Measurements from ENCODE around the gene C12orf56.

DNA sequence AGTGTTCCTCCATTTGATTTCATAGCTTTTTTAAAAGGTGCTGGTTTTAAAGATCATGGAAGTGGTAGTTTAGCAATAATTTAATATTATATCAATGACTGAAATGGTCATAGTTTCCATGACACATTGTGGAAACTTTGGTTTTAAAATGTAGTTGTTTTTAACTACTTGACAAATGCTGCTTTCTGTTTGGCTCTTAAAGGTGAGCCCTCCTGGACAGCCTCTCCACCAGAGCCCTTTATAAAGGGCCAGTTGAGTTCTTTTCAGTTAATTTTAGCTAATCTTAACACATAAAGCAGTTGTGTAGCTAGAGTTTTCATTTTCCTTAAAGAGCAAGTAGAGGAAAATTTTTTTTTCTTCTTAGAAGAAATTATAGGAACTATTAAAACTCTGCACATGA, 27.7 kb upstream of the C12orf56 start:
- TF ChIP-seq CTCF (optimal IDR thresholded peaks at IDR 0.05 in 1 of 3, IDR thresholded peaks at IDR 0.05 in 1 of 3, conservative IDR thresholded peaks at IDR 0.05 in 1 of 3; ENCODE audit: extremely low read depth in 1 of 3, insufficient read depth in 2 of 3, low read length in 3 of 3) (no peak), EZH2 (IDR thresholded peaks at IDR 0.05; ENCODE audit: low read length) (no peak)

Data from keratinocyte (primary cell).